SK-N-SH treated with all-trans-retinoic acid at 6 μM for 48 hours (cell line): ENCODE results near the gene CHORDC1.

Experiments used
- ATAC-seq: fragments of 200-7000 bp; cut with Tn5 transposase; 3 replicates; pipeline ENCODE4 v1.9.1; 2020; ENCODE audit warnings: mild to moderate bottlenecking, moderate library complexity
- ARNTL ChIP-seq: fragments of 450-650 bp; formaldehyde crosslinking; IDR thresholded peaks from 2 replicates; pipeline ENCODE4 v1.5.0; 2020; ENCODE audit warnings: low read depth, mild to moderate bottlenecking, moderate library complexity, borderline replicate concordance
- BACH2 ChIP-seq: fragments of 250-450 bp; sonication (Bioruptor Pico); IDR thresholded peaks from 2 replicates; pipeline ENCODE4 v1.9.0; 2021; ENCODE audit warnings: mild to moderate bottlenecking, borderline replicate concordance
- CREB5 ChIP-seq: fragments of 250-450 bp; sonication (Bioruptor Pico); IDR thresholded peaks from 2 replicates; pipeline ENCODE4 v1.5.1; 2020; ENCODE audit warnings: low read depth, mild to moderate bottlenecking, moderate library complexity
- CSDC2 ChIP-seq: fragments of 250-450 bp; sonication (Bioruptor Pico); IDR thresholded peaks from 2 replicates; pipeline ENCODE4 v1.5.0; 2020; ENCODE audit warnings: mild to moderate bottlenecking, moderate library complexity
- CSRNP3 ChIP-seq: fragments of 250-450 bp; sonication (Bioruptor Pico); IDR thresholded peaks from 2 replicates; pipeline ENCODE4 v1.5.1; 2021; ENCODE audit warnings: mild to moderate bottlenecking, moderate library complexity
- ESRRG ChIP-seq: fragments of 250-450 bp; sonication (Bioruptor Pico); IDR thresholded peaks from 2 replicates; pipeline ENCODE4 v1.6.1; 2021; ENCODE audit warnings: mild to moderate bottlenecking
- GLIS3 ChIP-seq: fragments of 250-450 bp; sonication (Bioruptor Pico); IDR thresholded peaks from 2 replicates; pipeline ENCODE4 v1.5.0; 2020; ENCODE audit warnings: mild to moderate bottlenecking, moderate library complexity
- OSR1 ChIP-seq: fragments of 250-450 bp; sonication (Bioruptor Pico); IDR thresholded peaks from 2 replicates; pipeline ENCODE4 v1.8.0; 2022; ENCODE audit warnings: moderate library complexity, mild to moderate bottlenecking, inconsistent platforms
- RARB ChIP-seq: fragments of 250-450 bp; sonication (Bioruptor Pico); IDR thresholded peaks from 2 replicates; pipeline ENCODE4 v1.8.0; 2021; ENCODE audit warnings: mild to moderate bottlenecking, moderate library complexity
- SNAI2 ChIP-seq: fragments of 250-450 bp; sonication (Bioruptor Pico); IDR thresholded peaks from 2 replicates; pipeline ENCODE4 v1.5.0; 2020; ENCODE audit warnings: mild to moderate bottlenecking, moderate library complexity
- TCF4 ChIP-seq: fragments of 250-450 bp; sonication (Bioruptor Pico); IDR thresholded peaks from 2 replicates; pipeline ENCODE4 v1.8.0; 2021; ENCODE audit warnings: mild to moderate bottlenecking, moderate library complexity, borderline replicate concordance
- TSHZ2 ChIP-seq: fragments of 250-450 bp; sonication (Bioruptor Pico); IDR thresholded peaks from 2 replicates; pipeline ENCODE4 v1.5.0; 2020; ENCODE audit warnings: mild to moderate bottlenecking, moderate library complexity
- ZC3H10 ChIP-seq: fragments of 250-450 bp; sonication (Bioruptor Pico); IDR thresholded peaks from 2 replicates; pipeline ENCODE4 v1.5.1; 2021; ENCODE audit warnings: mild to moderate bottlenecking, moderate library complexity
- ZFP3 ChIP-seq: fragments of 250-450 bp; sonication (Bioruptor Pico); IDR thresholded peaks from 2 replicates; pipeline ENCODE4 v1.5.0; 2020; ENCODE audit warnings: mild to moderate bottlenecking, moderate library complexity
- ZFP30 ChIP-seq: fragments of 450-650 bp; formaldehyde crosslinking; IDR thresholded peaks from 2 replicates; pipeline ENCODE4 v1.5.0; 2022; ENCODE audit warnings: mild to moderate bottlenecking, moderate library complexity
- ZNF565 ChIP-seq: fragments of 450-650 bp; formaldehyde crosslinking; conservative IDR thresholded peaks from 2 replicates; pipeline ENCODE4 v1.5.0; 2020; ENCODE audit warnings: low read depth, mild to moderate bottlenecking, moderate library complexity
- ZNF70 ChIP-seq: fragments of 450-650 bp; formaldehyde crosslinking; IDR thresholded peaks from 2 replicates; pipeline ENCODE4 v1.5.0; 2020; ENCODE audit warnings: mild to moderate bottlenecking, moderate library complexity
- ZNF8 ChIP-seq: fragments of 450-650 bp; formaldehyde crosslinking; IDR thresholded peaks from 2 replicates; pipeline ENCODE4 v1.5.0; 2020; ENCODE audit warnings: mild to moderate bottlenecking, moderate library complexity
- TF ChIP-seq, protein P1 (sequence below): fragments of 250-450 bp; sonication (Bioruptor Pico); IDR thresholded peaks from 2 replicates; pipeline ENCODE4 v1.8.0; 2021; ENCODE audit warnings: low read depth, mild to moderate bottlenecking, moderate library complexity, borderline replicate concordance
- TF ChIP-seq, protein P2 (sequence below): fragments of 250-450 bp; sonication (Bioruptor Pico); IDR thresholded peaks from 2 replicates; pipeline ENCODE4 v1.8.0; 2020; ENCODE audit warnings: mild to moderate bottlenecking, moderate library complexity, borderline replicate concordance

The CHORDC1 gene

DNA sequence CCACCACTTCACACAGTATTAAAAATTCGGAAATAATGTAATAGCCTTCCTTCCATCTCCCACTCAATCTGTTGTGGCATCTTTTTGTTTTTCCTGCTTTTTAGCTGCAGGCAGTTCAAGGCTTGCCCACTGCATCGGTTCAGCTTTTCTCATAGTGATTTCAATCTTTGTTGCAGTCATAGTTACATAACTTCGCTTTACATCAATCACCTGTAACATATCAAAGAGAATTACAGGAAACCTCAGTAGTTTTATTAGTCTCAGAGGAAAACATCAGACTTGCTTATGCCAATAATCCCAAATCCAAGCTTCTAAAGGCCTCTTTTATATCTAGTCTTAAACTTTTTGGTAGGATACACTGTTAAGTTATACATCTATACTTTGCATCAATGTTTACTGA lies 20.5 kb downstream of the CHORDC1 start (continued):
- TF ChIP-seq, protein P1, sequence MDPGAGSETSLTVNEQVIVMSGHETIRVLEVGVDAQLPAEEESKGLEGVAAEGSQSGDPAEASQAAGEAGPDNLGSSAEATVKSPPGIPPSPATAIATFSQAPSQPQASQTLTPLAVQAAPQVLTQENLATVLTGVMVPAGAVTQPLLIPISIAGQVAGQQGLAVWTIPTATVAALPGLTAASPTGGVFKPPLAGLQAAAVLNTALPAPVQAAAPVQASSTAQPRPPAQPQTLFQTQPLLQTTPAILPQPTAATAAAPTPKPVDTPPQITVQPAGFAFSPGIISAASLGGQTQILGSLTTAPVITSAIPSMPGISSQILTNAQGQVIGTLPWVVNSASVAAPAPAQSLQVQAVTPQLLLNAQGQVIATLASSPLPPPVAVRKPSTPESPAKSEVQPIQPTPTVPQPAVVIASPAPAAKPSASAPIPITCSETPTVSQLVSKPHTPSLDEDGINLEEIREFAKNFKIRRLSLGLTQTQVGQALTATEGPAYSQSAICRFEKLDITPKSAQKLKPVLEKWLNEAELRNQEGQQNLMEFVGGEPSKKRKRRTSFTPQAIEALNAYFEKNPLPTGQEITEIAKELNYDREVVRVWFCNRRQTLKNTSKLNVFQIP (CRISPR knock-in tag), result no peak

DNA sequence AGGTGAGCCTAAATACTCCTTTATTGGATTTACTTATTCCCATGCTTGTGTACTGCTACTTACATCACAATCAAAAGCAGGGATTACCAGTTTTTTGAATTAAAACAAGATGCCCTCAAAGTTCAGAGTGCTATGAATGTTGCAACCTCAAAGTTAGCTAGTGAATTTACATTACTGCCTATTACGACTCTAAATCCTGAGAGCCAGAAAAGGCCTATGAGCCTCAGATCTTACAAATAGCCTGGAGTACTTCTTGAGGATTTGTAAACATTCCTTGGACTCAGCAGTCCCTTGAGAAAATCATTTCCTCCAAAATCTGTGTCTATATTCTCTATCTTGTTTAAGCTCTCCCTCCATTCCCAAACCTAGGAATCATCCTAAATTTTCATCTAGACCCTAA lies 25.5 kb downstream of the CHORDC1 start:
- ATAC-seq, result no peak
- TF ChIP-seq TCF4 (CRISPR knock-in tag), result no peak
- no peak for TF ChIP-seq TSHZ2
- TF ChIP-seq ZNF8 (CRISPR knock-in tag), result no peak
- TF ChIP-seq ZC3H10 (CRISPR knock-in tag), result no peak
- no peak for TF ChIP-seq ESRRG (CRISPR knock-in tag)
- no peak for TF ChIP-seq ZFP30
- TF ChIP-seq CSDC2, result no peak
- TF ChIP-seq SNAI2, result no peak
- no peak for TF ChIP-seq RARB (CRISPR knock-in tag)
- no peak for TF ChIP-seq OSR1 (CRISPR knock-in tag)
- no peak for TF ChIP-seq CREB5 (CRISPR knock-in tag)
- TF ChIP-seq ZNF70 (CRISPR knock-in tag), result no peak
- no peak for TF ChIP-seq GLIS3 (CRISPR knock-in tag)
- TF ChIP-seq, protein P2, sequence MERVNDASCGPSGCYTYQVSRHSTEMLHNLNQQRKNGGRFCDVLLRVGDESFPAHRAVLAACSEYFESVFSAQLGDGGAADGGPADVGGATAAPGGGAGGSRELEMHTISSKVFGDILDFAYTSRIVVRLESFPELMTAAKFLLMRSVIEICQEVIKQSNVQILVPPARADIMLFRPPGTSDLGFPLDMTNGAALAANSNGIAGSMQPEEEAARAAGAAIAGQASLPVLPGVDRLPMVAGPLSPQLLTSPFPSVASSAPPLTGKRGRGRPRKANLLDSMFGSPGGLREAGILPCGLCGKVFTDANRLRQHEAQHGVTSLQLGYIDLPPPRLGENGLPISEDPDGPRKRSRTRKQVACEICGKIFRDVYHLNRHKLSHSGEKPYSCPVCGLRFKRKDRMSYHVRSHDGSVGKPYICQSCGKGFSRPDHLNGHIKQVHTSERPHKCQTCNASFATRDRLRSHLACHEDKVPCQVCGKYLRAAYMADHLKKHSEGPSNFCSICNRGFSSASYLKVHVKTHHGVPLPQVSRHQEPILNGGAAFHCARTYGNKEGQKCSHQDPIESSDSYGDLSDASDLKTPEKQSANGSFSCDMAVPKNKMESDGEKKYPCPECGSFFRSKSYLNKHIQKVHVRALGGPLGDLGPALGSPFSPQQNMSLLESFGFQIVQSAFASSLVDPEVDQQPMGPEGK (CRISPR knock-in tag), result no peak
- TF ChIP-seq BACH2 (CRISPR knock-in tag), result no peak
- no peak for TF ChIP-seq ZFP3 (CRISPR knock-in tag)
- TF ChIP-seq ARNTL (CRISPR knock-in tag), result no peak
- TF ChIP-seq, protein P1 (CRISPR knock-in tag), result no peak

GRCh38 chr11:90192869-90193582 lies 29.8 kb downstream of the CHORDC1 start:
- ATAC-seq, result no peak
- TF ChIP-seq GLIS3 (CRISPR knock-in tag) (no peak), CSRNP3 (no peak), ZNF565 (no peak), RARB (CRISPR knock-in tag) (no peak), ESRRG (CRISPR knock-in tag) (no peak)
